SKM-1 treated with dmso at 0.1 percent for 144 hours (cell line): ENCODE results near the gene PNRC2.

Experiments used
- DNase-seq: peaks from one replicate; lab custom pipeline; 2025; ENCODE audit not compliant: unreplicated experiment; lab: John Stamatoyannopoulos, UW

The PNRC2 gene, protein sequence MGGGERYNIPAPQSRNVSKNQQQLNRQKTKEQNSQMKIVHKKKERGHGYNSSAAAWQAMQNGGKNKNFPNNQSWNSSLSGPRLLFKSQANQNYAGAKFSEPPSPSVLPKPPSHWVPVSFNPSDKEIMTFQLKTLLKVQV

DNA sequence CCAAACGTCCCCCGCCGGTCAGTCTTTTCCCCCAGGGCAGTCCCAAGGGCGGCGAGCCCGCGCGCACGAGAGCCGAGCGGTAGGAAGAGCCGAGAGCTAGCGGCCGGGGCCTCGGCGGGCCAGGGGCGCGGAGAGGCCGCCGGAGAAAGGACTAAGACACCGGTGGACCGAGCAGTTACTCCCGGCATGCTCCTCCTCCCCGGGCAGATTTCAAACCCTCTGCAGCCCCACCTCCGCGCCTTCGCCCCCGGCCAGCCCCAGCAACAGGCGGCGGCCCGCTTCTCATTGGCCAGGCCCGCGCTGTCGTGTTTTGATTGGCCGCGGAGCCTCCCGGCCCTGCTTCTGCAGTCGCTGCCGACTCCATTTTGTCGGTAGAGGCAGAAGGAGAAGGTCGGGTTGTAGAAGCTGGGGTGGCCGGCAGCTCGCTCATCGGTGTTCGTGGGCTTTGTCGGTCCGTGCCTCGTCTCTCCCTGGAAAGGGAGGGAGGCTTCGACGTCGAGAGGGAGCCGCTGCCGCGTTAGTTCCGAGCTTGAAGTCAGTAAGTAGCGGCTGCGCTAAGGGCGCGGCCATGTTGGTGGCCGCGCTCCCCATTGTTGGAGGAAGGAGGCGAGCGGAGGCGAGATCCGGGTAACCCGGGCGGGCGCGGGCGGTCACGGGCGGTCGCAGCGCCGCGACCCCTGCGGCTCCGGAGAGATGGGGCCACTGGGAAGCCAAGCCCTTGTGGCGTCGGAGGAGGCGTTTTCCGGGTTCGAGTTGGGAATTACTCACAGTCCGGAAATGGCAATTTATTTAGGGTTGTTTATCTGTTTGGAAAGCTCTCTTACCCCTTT, at the start of gene PNRC2:
TSS of gene PNRC2 (plus strand) at position 368 of the 830 bp plus-strand sequence. CDS start 1,630 bp downstream, outside the sequence.
- peak; percentile 92 for DNase-seq

- DNase-seq, result no peak
Observed at GRCh38 chr1:23910144-23910543, 49.5 kb upstream of the PNRC2 start.

DNA sequence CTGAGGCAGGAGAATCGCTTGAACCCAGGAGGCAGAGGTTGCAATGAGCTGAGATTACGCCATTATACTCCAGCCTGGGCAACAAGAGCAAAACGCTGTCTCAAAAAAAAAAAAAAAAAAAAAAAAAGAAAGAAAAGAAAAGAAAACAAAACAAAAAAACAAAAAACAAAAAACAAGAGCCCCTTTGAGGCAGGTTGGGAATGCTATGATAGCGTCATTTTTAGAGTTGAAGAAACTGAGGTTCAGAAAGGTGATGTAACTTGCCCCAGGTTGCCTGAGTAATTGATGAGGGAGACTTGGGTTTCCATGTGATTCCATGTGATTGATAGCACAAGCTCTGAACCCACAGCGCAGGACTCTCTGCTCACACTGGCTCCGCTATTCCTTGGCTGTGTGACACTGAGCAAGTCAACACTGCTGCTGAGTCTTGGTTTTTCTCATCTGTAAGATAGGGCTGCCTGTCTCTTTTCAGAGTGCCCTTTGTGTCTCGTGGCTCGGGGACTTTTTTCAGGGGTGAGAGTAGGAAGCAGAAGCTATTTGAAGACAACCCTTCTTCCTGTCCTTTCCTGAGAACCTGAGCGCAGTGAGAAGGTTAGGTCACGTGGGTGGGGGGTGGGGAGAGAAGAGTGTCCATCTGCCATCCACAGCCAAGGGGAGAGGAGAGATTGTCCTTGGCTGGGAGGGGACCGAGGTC, 48.9 kb upstream of the PNRC2 start:
- DNase-seq, result no peak

DNA sequence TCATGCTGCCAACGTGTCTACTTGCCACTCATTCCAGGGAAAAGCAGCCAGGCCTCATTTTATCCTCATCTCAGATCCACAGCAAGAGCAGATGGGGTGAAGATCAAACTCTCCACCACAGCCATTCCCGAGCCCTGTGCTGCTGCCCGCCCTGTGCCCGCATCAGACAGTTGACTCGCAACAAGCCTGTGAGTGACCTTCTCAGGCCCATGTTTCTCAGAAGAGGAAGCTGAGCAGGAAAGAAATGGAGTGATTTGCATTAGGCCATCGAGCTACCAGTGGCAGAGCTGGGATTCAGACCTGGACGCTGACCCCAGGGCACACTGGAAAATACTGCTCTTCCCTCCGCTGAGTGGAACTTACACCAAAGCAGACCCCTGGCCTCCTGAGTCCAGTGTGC, 47.7 kb upstream of the PNRC2 start:
- DNase-seq, result no peak

DNA sequence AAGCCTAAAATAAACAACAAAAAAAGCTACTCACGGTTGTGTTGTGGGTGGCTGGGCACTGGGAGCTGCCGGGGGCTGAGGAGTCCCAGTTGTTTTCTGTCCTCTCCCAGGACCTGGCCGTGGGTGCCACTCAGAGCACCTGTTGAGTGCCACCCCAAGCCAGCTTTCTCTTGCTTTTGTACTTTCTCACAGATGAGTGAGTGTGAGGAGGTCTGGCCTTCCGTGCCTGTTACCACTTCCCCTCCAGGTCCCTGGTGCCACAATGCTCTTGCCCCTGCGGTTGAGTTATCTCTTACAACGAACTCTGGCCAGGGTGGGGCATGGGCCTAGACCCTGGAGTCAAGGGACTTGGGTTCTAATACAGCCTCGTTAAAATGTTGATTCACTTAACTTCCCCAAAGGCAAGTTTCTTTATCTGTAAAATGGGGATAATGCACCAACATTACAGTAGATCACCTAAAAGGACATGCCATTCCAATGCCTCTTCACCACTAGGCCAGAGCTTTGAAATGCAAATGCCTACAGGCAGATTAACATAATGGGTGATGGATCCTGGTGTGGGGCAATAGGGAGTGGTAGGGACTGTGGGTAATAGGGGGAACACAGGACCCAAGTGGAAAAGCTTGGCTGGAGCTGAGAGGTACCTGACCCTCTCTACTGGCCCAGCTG, 46.3 kb upstream of the PNRC2 start, which contains the start of gene CNR2:
TSS of gene CNR2 (minus strand) at position 151 of the 669 bp plus-strand sequence. CDS start 37,745 bp downstream, outside the sequence.
- DNase-seq, result peak; percentile 52

DNA sequence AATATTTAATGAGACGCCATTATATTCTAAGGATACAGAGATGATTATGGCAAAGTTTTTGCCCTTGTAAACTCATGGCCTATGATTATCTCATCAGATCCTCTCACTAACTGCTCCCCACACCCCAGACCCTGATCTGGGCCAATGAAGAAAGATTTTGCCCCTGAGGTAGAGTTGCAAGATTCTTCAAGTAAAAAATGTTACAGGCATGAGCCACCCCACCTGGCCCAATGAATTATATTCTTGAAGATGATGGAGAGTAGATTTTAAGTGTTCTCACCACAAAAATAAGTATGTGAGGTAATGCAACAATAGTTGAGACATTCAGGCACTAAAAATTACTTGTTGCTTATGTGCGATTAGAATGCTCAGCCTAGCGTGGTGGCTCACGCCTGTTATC, 44.7 kb upstream of the PNRC2 start:
- DNase-seq, result no peak

DNA sequence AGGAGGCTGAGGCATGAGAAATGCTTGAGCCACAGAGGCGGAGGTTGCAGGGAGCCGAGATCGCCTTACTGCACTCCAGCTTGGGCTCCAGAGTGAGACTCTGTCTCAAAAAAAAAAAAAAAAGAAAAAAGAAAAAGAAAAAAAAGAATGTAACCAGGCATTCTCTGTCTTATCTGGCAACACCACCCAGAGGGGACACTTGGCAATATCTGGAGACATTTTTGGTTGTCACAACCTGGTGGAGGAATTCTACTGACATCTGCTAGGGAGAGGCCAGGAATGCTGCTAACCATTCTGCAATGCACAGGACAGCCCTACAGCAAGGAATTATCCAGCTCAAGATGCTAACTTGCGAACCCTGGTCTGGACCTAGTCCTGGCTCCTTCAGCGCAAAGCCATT, 44.2 kb upstream of the PNRC2 start:
- no peak for DNase-seq

DNA sequence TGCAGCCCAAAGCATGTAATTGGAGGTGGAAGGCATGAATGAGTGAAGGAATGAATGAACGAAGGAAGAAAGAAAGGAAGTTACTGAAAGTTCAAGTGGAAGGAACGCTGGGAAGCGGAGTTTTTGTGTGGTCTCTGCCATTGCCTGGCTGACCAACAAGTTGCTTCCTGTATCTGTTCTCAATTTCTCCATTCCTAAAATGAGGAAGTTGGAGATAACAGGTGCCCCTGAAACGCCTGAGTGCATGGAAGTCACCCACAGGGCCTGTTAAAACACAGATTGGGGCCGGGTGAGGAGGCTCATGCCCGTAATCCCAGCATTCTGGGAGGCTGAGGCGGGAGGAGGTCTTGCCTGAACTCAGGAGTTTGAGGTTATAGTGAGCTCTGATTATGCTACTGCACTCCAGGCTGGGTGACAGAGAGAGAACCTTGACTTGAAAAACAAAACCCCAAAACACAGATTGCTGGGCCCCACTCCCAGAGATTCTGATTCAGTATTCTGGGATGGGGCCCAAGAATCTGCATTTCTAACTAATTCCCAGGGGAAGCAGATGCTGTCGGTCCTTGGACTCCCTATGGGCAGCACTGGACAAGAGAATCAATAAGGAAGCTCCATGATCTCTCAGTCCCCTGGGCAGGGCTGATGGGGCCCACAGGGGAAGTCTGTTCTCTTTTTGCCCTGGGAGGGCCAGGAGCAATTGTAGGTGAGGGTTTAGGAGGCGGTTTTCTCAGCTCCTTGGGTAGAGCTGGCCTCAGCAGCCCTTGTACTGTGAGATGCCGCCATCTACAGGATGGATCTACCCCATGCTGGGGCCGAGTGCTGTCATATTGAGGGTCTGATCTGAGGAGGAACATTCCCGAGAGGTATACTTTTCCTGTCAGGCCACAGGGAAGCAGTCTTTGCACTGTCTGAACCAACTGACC, 43.2 kb upstream of the PNRC2 start:
- DNase-seq, result peak; percentile 91

DNA sequence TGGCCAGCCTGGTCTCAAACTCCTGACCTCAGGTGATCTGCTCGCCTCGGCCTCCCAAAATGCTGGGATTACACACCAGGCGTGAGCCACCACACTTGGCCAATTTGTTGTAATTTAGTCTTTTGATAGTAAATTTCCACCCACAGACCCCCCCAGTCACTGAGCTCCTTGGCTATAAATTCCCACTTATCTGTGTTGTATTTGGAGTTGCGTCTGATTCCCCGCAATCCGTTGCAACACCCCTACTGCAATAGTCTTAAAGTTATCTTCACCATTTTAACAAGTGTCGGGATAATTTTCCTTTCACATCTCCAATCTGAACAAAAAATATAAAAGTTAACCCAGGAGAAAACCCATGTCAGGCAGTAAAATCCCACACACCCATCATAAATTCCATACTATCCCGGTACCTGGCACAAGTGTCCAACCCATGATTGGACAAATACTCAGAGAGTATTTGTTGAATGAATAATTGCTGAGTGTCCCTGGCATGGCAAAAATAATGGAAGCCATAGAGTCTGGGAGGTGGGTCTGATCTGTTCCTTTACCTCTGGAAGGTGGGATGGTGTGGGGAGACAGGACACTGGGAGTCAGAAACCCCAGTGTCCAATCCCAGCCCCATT, 37.2 kb upstream of the PNRC2 start:
- DNase-seq, result no peak

DNA sequence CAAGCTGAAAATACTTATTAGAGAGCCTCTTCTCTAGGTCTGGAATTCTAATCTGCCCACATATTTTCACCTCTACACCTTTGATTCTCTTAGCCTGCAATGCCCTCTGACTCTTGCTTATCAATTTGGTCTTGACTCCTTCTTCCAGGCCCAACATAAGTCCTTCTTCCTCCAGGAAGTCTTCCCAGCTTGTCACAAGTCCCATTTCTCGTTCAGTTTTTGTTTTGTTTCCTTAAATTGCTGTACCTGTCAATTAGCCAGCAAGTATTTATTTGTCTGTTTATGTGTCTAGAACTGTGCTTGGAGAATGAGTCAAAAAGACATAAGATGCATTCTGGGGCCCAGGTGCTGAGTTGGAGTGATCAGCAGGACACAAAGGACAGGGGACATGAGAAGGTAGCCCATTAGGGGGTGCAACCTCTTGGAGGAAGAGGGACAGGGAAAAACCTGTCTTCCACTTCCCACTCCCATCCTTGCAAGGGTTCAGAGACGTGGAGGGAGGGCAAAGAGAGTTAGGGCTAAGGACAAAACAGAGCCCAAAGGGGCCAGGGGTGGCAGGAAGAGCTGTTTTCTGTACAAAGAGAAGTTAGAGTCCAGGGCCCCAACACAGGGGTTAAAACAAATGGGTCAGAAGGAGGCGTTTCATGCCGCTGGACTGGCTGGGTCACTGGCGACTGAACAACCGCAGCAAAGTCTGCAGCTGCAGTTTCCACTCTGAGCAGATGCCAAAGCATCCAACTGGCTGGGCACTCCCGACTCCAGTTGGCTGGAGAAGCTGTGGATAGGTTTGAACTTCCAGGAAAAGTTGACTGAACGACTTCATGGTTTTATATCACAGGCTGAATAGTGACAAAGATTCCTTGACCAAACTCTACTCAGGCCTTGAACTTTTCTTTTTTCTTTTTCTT, 35.8 kb upstream of the PNRC2 start:
- DNase-seq, result no peak

DNA sequence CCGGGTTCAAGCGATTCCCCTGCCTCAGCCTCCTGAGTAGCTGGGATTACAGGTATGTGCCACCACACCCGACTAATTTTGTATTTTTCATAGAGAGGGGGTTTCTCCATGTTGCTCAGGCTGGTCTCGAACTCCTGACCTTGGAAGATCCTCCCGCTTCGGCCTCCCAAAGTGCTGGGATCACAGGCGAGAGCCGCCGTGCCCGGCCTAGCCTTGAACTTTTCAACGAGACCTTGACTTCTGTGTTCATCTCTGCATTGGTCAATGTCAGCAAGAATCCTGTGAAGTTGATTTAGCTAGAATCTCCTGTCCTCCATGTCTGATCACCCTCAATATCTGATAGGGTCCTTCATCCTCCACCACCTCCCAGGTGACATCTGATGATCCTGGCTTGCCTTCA, 35.0 kb upstream of the PNRC2 start:
- no peak for DNase-seq

DNA sequence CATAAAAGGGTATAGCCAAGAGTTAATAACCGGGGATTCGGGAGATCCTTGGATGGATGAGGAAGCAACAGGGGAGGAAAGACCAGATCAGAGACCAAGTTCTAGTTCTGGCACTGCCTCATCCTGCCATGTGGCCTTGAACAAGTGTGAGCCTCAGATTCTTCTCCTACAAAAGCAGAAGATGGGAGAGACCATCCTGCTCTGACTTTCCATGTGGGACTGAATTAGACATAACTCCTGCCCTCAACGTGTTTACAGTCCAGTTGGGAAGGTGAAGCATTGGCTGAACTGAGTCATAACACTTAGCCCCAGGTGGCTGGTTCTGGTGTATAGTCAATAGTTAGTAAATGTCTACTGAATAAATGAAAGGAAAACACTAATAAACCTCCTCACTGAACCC, 34.3 kb upstream of the PNRC2 start:
- no peak for DNase-seq

DNA sequence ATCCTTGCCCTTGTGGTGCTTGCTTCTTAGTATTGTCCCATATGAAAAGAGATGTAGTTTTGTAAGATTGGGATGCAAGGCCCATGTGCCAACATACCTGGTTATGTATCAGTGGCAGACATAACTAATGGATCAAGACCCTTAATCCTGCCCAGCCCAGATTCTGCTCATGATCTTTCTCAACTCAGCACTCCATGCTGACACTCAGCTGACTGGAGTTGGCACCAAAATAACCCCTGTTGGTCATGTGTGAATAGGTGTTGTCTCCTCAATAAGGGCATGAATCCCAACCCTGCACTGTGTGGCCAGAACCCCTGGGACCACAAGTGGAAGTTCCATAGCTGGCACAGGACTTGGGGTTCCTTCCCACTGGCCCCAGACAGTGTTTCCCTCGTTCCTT, 32.5 kb upstream of the PNRC2 start:
- DNase-seq, result no peak

GRCh38 chr1:23928789-23929188, 30.8 kb upstream of the PNRC2 start:
- no peak for DNase-seq

DNA sequence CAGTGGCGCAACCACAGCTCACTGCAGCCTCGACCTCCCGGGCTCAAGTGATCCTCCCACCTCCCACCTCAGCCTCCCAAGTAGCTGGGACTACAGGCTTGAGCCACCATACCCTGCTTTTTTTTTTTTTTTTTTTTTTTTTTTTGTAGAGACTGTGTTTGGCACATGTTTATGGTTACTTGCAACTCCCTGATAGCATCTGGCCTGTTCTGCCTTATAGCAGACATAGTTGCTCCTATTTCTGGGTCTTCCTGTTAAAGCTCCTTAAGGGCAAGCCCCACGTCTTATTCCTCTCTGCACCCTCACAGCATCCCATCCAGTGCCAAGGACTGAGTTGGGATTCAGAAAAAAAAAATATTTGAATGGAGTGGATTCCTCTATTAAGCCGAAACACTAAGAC, 29.4 kb upstream of the PNRC2 start:
- DNase-seq, result no peak

- no peak for DNase-seq
Observed at GRCh38 chr1:23930861-23931490, 28.7 kb upstream of the PNRC2 start.

DNA sequence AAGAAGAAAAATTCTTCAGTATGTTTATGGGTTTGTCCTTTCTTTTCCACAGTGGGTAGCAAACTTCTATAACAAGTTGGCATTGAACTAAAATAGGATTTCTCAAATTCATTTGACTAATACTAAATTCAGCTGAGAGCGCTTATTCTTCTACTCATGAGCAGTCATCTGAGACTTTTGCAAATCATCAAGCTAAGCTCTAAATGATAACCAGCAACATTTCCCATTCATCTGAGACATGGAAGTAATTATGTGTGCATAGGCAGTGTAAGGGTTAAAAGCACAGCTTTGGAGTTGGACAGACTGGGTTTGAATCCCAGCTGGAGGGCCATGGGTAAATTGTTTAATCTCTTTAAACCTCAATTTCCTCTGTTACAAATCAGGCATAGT, 28.1 kb upstream of the PNRC2 start:
- DNase-seq, result no peak

DNA sequence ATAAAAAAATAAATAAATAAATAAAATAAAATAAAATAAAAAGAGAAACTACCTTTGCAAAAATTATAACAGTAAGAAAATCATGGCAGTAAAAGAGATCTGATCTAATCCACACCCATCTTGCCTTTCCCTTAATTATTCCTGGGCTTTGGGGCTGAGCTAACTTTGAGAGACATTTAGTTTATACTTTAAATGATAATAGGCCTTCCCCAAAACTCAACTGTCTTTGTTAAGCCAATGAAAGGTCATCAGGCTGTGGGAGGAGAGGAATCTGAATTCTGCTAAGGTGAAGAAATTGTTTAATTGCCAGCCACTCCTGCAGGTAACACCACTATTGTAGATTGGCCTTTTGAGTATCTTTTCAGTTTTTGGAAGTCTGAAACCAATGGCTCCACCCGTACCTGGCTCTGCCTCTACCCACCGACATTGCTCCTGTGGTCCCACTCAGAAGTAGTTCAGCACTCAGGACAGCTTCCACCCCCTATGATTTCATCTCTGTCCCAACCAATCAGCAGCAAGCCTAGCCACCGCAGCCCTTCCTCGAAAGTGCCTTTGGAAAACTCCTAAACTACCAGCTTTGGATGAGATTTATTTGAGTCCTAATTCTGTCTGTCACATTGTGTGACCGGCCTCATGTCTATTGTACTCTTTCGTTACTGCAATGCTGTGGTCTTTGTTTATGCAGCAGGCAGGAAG, 23.0 kb upstream of the PNRC2 start:
- DNase-seq, result no peak
